PC-3 (cell line): ENCODE data around the gene OASL.

Experiments used
- EZH2 ChIP-seq: fragments of 300-600 bp; sonication (generic); IDR thresholded peaks from one replicate; pipeline ENCODE4 v1.6.1; 2017; ENCODE audit warnings: antibody characterized with exemption, mild to moderate bottlenecking, low read length; ENCODE audit not compliant: unreplicated experiment
- TF ChIP-seq, protein P1 (sequence below): fragments of 300-600 bp; sonication (generic); conservative IDR thresholded peaks from 2 replicates; pipeline ENCODE4 v1.5.1; 2017; ENCODE audit warnings: antibody characterized with exemption, low read depth, mild to moderate bottlenecking, low read length

DNA sequence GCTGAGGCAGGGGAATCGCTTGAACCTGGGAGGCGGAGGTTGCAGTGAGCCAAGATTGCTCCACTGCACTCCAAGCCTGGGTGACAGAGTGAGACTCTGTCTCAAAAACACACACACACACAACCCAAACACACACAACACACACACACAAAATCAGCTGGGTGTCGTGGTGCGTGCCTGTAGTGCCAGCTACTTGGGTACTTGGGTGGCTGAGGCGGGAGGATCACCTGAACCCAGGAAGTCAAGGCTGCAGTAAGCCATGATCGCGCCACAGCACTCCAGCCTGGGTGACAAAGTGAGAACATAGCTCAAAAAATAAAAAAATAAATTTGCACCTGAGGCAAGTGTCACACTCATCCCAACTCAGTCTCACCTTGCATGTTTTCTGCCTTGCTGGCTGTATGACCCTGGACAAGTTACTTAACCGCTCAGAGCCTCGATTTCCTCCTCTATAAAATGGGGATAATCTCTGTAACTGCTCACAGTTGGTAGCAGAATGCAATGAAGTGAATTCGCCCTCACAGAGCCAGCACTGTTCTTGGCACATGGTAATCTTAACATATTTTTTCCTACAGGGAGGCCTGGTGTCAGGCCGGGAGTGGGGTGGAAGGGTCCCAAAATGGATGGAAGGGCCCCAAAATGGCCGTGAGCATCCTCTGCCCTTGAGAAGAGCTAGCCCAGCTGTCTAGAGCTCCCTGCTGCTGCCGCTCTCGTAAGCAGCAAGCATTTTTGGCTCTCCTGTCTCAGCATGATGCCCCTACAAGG is 61.3 kb downstream of the OASL start:
- TF ChIP-seq EZH2 = no peak
- TF ChIP-seq, protein P1, sequence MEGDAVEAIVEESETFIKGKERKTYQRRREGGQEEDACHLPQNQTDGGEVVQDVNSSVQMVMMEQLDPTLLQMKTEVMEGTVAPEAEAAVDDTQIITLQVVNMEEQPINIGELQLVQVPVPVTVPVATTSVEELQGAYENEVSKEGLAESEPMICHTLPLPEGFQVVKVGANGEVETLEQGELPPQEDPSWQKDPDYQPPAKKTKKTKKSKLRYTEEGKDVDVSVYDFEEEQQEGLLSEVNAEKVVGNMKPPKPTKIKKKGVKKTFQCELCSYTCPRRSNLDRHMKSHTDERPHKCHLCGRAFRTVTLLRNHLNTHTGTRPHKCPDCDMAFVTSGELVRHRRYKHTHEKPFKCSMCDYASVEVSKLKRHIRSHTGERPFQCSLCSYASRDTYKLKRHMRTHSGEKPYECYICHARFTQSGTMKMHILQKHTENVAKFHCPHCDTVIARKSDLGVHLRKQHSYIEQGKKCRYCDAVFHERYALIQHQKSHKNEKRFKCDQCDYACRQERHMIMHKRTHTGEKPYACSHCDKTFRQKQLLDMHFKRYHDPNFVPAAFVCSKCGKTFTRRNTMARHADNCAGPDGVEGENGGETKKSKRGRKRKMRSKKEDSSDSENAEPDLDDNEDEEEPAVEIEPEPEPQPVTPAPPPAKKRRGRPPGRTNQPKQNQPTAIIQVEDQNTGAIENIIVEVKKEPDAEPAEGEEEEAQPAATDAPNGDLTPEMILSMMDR = no peak
